DOHH2 (cell line): ENCODE results near the gene RSPH6A.

Source experiments
- EZH2phosphoT487 ChIP-seq: fragments of 200-600 bp; sonication (generic); IDR thresholded peaks from 2 replicates; pipeline ENCODE4 v1.6.1; 2017; ENCODE audit warnings: borderline replicate concordance, mild to moderate bottlenecking, antibody characterized with exemption, low read length, moderate library complexity, mixed read lengths
- TF ChIP-seq, protein P1 (sequence below): fragments of 200-600 bp; sonication (generic); IDR thresholded peaks from one replicate; pipeline ENCODE4 v1.5.1; 2014; ENCODE audit warnings: antibody characterized with exemption, mild to moderate bottlenecking, low read depth, low read length; ENCODE audit not compliant: poor library complexity, severe bottlenecking

- TF ChIP-seq, protein P1, sequence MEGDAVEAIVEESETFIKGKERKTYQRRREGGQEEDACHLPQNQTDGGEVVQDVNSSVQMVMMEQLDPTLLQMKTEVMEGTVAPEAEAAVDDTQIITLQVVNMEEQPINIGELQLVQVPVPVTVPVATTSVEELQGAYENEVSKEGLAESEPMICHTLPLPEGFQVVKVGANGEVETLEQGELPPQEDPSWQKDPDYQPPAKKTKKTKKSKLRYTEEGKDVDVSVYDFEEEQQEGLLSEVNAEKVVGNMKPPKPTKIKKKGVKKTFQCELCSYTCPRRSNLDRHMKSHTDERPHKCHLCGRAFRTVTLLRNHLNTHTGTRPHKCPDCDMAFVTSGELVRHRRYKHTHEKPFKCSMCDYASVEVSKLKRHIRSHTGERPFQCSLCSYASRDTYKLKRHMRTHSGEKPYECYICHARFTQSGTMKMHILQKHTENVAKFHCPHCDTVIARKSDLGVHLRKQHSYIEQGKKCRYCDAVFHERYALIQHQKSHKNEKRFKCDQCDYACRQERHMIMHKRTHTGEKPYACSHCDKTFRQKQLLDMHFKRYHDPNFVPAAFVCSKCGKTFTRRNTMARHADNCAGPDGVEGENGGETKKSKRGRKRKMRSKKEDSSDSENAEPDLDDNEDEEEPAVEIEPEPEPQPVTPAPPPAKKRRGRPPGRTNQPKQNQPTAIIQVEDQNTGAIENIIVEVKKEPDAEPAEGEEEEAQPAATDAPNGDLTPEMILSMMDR = no peak
- TF ChIP-seq EZH2phosphoT487 = no peak
Observed at GRCh38 chr19:45768655-45768983, 46.5 kb downstream of the RSPH6A start.
